Esophagus squamous epithelium (tissue), 5 donors: Measurements from ENCODE around the gene CTNNA2. TPM values are rescaled to one million over a fixed set of nuclear protein-coding genes. Genes with fewer than 3 reads are reported as not detected.

Experiments used
- DNase-seq: peaks from one replicate; lab custom pipeline; 2025; lab: John Stamatoyannopoulos, UW
- H3K27ac ChIP-seq, 4 donors: fragments of 200-600 bp; sonication (generic); one replicate each; pipeline ENCODE4 v1.5.1; 2016 to 2019; ENCODE audit warnings: mild to moderate bottlenecking in 1 of 4
- H3K27me3 ChIP-seq, 4 donors: fragments of 200-600 bp; sonication (generic); 1 replicate in 3 of 4; 2 replicates in 1 of 4; pipeline versions ENCODE4 v1.5.1 to v1.6.0; 2017 to 2021; ENCODE audit warnings: antibody characterized with exemption in 1 of 4
- H3K36me3 ChIP-seq, 3 donors: fragments of 200-600 bp; sonication (generic); one replicate each; pipeline ENCODE4 v1.5.1; 2016 to 2019
- H3K4me1 ChIP-seq, 3 donors: fragments of 200-600 bp; sonication (generic); one replicate each; pipeline ENCODE4 v1.5.1; 2017 to 2019
- H3K4me3 ChIP-seq, 4 donors: fragments of 200-600 bp; sonication (generic); 1 replicate in 3 of 4; 2 replicates in 1 of 4; pipeline ENCODE4 v1.5.1; 2016 to 2019; ENCODE audit warnings: mild to moderate bottlenecking in 2 of 4, moderate library complexity in 1 of 4
- H3K9me3 ChIP-seq, 3 donors: fragments of 200-600 bp; sonication (generic); one replicate each; pipeline ENCODE4 v1.5.1; 2016 to 2019
- CTCF ChIP-seq, 6 experiments: fragments of 450-650 bp in 4 of 6; fragments of 200-600 bp in 2 of 6; sonication (generic) in 2 of 6; IDR thresholded peaks; one replicate each; pipeline ENCODE4 v1.5.1; 2016 to 2019; ENCODE audit warnings: antibody characterized with exemption in 6 of 6, mild to moderate bottlenecking in 4 of 6, moderate library complexity in 4 of 6
- POLR2A ChIP-seq, 4 donors: fragments of 450-650 bp; IDR thresholded peaks; one replicate each; pipeline ENCODE4 v1.6.1; 2017; ENCODE audit warnings: antibody characterized with exemption in 4 of 4, mild to moderate bottlenecking in 4 of 4, moderate library complexity in 3 of 4
- WGBS, 2 donors: methylation state at CpG; one replicate each; pipeline ENCODE4 v1.1.5; 2018; 5-methylcytosine and 5-hydroxymethylcytosine counted together
- intact Hi-C: fragments of 100-400 bp; cut with DNase I; formaldehyde crosslinking; loops from one replicate; pipeline ENCODE4 v1.15.0; 2022
- total RNA-seq, 4 donors: library from RNA; depleted of rRNA; stranded (reverse); fragments of >200 nt; gene quantifications; one replicate each; pipeline ENCODE4 v1.1.0, GENCODE V29; 2016
- donor health status: DM: yes; HTN: yes; CAD: no.

Gene CTNNA2
- total RNA-seq, 4 donors from 2014 or later: not detected

- 68 to 77% methylated on average over 2 of the region's 2 CpGs for WGBS, 2 donors
- Histone ChIP-seq H3K4me1 (no peaks in the 10 kb centered on the region), H3K9me3 (no peaks in the 10 kb centered on the region), H3K4me3 (no peak overlapping the region), H3K27ac (no peak overlapping the region), H3K36me3 (no peaks in the 10 kb centered on the region), H3K27me3 (no peaks in the 10 kb centered on the region)
- intact Hi-C loops: no loop called here
- no peak for DNase-seq
- TF ChIP-seq POLR2A (IDR thresholded peaks at IDR 0.05): no peak
- TF ChIP-seq CTCF (IDR thresholded peaks at IDR 0.05): no peak
These were observed 261.2 kb downstream of the CTNNA2 start for GRCh38 chr2:79774016-79774415.

GRCh38 chr2:79776461-79776860 lies 263.6 kb downstream of the CTNNA2 start:
- no peaks in the 10 kb centered on the region for H3K4me1 ChIP-seq
- intact Hi-C loops: no loop called here
- no peaks in the 10 kb centered on the region for H3K36me3 ChIP-seq
- H3K27ac ChIP-seq: no peak overlapping the region
- no peak for TF ChIP-seq POLR2A (IDR thresholded peaks at IDR 0.05)
- no peak for TF ChIP-seq CTCF (IDR thresholded peaks at IDR 0.05)
- H3K4me3 ChIP-seq: no peak overlapping the region
- 71 to 81% methylated on average over 2 of the region's 2 CpGs for WGBS, 2 donors
- no peaks in the 10 kb centered on the region for H3K27me3 ChIP-seq
- no peak for DNase-seq
- no peaks in the 10 kb centered on the region for H3K9me3 ChIP-seq

GRCh38 chr2:79780781-79781180 lies 267.9 kb downstream of the CTNNA2 start:
- H3K27ac ChIP-seq: no peak overlapping the region
- no peaks in the 10 kb centered on the region for H3K36me3 ChIP-seq
- no peaks in the 10 kb centered on the region for H3K27me3 ChIP-seq
- intact Hi-C loops: no loop called here
- DNase-seq: no peak
- TF ChIP-seq POLR2A (IDR thresholded peaks at IDR 0.05): no peak
- no peak for TF ChIP-seq CTCF (IDR thresholded peaks at IDR 0.05)
- no peaks in the 10 kb centered on the region for H3K4me1 ChIP-seq
- H3K4me3 ChIP-seq: no peak overlapping the region
- 71 to 78% methylated on average over 1 of the region's 1 CpG for WGBS, 2 donors
- H3K9me3 ChIP-seq: no peaks in the 10 kb centered on the region

GRCh38 chr2:79782576-79783452 lies 270.0 kb downstream of the CTNNA2 start:
- Histone ChIP-seq H3K4me3 (no peak overlapping the region), H3K27ac (no peak overlapping the region), H3K27me3 (no peaks in the 10 kb centered on the region), H3K4me1 (no peaks in the 10 kb centered on the region), H3K9me3 (no peaks in the 10 kb centered on the region), H3K36me3 (no peaks in the 10 kb centered on the region)
- DNase-seq: no peak
- 56% methylated on average over 4 of the region's 4 CpGs for WGBS, 2 donors
- intact Hi-C loops: no loop called here
- TF ChIP-seq POLR2A (IDR thresholded peaks at IDR 0.05): no peak
- no peak for TF ChIP-seq CTCF (IDR thresholded peaks at IDR 0.05)

GRCh38 chr2:79788952-79789651 lies 276.3 kb downstream of the CTNNA2 start:
- Histone ChIP-seq H3K36me3 (no peaks in the 10 kb centered on the region), H3K27me3 (no peaks in the 10 kb centered on the region), H3K9me3 (peaks cover 0 to 3% (median 0%) of the 10 kb centered on the region in 3 donors), H3K27ac (no peak overlapping the region), H3K4me1 (no peaks in the 10 kb centered on the region), H3K4me3 (no peak overlapping the region)
- 44 to 47% methylated on average over 7 of the region's 7 CpGs for WGBS, 2 donors
- intact Hi-C loops: no loop called here
- TF ChIP-seq CTCF (IDR thresholded peaks at IDR 0.05): no peak
- no peak for TF ChIP-seq POLR2A (IDR thresholded peaks at IDR 0.05)
- no peak for DNase-seq
